ENCODE results near the gene PLA2G5.
"Not testable (repeated sequence)": the region's sequence is repeated elsewhere in the genome, so short reads cannot be mapped to it uniquely, and the experiment has no call there.

- TF ChIP-seq POLR2A, CTCF (IDR thresholded peaks at IDR 0.05): not testable (repeated sequence)
These were observed 39.4 kb upstream of the PLA2G5 start for GRCh38 chr1:20030436-20031151.
